GM12873 (cell line): ENCODE data around the gene APOBEC2.

Experiments
- TF ChIP-seq, protein P1 (sequence below): IDR thresholded peaks from 2 replicates; pipeline ENCODE4 v1.5.1; 2012; ENCODE audit warnings: low read depth, mild to moderate bottlenecking, moderate library complexity, low read length, control low read depth; ENCODE audit not compliant: insufficient read depth; ENCODE audit errors: missing control alignments

Gene APOBEC2

DNA sequence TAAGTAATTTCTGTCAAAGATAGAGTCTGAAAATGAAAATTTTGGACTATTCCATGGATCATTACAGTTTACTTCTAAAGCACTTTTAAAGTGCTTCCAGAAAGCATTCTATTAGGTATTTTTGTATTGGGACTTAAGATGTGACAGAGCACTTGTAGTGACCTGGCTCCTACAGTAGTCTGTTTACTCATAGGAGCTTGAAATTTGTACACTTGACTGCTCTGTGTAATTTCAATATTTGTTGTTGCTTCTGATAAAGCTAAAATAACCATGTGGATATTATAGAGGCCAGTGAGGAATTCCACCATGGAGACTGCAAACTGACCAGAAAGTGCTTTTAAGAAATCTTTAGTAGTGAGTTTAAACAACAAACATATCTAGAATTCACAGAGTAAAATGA lies 30.1 kb downstream of the APOBEC2 start:
- TF ChIP-seq, protein P1, sequence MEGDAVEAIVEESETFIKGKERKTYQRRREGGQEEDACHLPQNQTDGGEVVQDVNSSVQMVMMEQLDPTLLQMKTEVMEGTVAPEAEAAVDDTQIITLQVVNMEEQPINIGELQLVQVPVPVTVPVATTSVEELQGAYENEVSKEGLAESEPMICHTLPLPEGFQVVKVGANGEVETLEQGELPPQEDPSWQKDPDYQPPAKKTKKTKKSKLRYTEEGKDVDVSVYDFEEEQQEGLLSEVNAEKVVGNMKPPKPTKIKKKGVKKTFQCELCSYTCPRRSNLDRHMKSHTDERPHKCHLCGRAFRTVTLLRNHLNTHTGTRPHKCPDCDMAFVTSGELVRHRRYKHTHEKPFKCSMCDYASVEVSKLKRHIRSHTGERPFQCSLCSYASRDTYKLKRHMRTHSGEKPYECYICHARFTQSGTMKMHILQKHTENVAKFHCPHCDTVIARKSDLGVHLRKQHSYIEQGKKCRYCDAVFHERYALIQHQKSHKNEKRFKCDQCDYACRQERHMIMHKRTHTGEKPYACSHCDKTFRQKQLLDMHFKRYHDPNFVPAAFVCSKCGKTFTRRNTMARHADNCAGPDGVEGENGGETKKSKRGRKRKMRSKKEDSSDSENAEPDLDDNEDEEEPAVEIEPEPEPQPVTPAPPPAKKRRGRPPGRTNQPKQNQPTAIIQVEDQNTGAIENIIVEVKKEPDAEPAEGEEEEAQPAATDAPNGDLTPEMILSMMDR = no peak

DNA sequence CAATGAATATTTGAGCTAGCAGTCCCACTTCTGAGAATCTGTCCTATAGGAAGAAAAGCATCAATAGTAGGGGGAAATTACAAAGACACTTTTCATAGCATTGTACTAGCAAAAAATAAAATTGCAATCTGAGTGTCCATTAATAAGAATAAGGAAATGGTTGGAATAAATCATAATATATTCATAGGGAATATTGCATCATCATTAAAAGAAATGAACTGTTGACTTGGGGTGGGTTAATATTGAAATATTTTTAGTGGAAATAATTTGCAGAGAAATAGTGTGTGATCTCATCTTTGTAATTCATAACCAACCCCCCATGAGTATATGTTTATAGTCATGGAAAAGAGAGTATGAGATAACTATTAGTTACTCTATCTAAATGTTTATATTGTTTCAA lies 32.2 kb downstream of the APOBEC2 start:
- TF ChIP-seq, protein P1 = no peak

DNA sequence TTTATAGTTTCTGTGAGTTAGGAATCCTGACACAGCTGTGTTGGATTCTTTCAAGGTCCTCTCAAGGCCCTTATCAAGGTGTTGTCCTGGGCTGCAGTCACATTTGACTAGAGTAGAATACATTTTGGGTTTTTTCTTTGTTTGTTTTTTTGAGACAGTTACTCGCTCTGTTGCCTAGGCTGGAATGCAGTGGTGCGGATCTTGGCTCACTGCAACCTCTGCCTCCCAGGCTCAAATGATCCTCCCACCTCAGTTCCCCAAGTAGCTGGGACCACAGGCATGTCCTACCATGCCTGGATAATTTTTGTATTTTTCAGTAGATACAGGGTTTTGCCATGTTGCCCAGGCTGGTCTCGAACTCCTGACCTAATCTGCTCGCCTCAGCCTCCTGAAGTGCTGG lies 35.4 kb downstream of the APOBEC2 start:
- TF ChIP-seq, protein P1 = no peak

DNA sequence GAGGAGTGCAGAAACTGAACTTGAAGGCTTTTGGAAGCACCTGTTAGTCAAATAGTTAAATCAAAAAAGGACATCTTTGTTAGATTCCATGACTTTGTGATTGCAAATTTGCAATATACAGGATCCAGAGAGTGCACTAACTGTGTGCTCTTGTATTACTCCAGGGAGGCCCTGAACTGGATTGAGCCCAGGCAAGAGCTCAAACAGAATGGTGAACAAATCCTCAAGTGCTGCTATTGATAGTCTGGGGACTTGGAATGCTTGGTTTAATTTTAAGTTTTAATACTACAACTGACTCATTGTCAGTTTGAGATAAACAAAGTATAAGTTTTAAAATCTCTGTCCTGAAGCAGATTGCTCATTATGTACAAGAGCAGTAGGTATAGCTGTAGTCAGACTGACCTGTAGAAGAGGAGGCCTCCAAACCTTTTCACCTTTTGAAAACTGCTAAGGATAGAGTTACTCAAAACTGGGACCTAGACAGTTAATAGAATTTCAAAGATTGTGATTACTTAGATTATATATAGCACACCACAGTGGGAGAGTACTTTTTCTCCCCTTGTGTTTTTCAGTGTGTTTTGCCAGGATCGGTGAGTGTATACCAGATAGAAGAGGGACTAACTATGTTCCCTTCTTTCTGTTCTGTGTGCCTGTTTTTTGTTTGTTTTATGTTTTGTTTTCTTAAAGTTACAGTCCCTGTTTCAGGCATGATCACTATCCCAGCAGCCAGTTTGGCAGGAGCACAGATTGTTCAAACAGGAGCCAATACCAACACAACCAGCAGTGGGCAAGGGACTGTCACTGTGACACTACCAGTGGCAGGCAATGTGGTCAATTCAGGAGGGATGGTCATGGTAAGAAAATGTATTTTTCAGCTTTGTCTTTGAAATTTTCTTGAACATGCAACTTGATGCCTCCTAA lies 38.1 kb downstream of the APOBEC2 start:
- TF ChIP-seq, protein P1 = no peak

DNA sequence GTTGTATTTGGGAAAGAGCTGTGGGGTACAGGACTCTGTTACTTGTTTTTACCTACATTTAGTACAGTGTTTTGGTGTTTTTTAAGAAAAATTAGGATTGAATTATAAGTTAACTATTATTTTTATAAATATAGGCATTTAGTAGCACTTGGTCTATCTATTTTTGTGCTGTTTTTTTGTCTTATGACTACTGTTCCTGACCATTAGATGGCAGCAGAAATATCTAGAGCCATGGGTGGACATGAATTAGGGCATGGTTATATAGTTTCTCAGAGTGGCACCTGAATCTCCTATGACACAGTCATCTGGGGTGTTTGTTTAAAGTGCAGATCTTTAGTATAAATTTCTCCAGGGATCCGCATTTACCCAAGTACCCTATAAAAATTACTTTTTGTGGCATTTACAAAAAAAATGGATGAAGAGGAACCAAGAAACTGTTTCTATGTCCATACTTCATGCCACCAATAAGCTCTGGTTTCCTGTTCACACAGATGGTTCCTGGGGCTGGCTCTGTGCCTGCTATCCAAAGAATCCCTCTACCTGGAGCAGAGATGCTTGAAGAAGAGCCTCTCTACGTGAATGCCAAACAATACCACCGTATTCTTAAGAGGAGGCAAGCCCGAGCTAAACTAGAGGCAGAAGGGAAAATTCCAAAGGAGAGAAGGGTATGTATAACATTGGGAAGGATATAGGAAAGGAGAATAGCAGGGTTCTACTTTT lies 39.6 kb downstream of the APOBEC2 start:
- TF ChIP-seq, protein P1 = peak; percentile 28

DNA sequence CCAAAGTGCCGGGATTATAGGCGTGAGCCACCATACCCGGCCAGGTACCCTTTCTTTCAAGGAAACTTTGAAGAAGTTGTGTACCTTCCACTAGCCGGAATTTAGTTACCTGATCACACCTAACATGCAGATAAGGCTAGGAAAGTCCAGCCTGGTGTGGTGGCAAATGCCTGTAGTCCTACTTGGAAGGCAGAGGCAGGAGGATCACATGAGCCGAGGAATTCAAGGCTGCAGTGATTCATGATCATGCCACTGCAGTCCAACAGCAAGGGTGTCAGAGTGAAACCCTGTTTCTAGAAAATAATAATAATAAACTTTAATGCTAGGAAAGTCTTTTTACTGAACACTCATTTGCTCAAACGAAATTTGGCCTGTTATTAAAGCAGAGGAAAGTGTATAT lies 40.7 kb downstream of the APOBEC2 start:
- TF ChIP-seq, protein P1 = no peak

DNA sequence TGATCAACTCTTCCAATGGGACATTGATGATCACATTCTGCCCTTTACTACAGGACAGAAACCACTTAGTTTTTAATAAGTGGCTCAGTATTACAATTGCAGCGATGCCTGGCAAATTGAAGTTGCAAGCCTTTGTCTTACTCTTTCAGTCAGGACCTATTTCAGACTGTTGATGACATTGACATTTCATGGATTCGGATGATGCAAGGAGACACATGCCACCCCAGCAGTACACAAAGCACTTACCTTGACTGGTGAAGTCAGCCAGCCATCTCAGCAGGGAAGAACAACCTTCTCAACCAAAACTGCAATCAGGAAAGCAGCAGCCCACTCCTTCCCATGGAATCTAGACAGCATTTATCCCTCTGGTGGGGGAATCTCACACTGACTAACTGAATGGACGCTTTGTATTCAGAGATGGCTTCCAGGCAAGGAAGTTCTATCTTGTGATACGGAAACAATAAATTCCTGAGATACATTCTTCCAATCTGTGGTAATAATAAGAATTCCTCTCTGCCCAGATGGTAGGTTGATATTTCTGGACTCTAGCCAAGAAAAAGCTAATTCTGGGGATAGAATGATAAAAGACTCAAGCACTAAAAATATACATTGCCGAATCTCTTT lies 44.6 kb downstream of the APOBEC2 start:
- TF ChIP-seq, protein P1 = no peak
